Tibial nerve (tissue), 4 donors: ENCODE results near the gene SPTBN5.

ENCODE experiments used
- CTCF ChIP-seq, 5 experiments: fragments of 200-600 bp in 3 of 5; fragments of 450-650 bp in 2 of 5; sonication (generic) in 3 of 5; IDR thresholded peaks; one replicate each; pipeline ENCODE4 v1.5.1; 2016 to 2019; ENCODE audit warnings: antibody characterized with exemption in 5 of 5, mild to moderate bottlenecking in 3 of 5, moderate library complexity in 2 of 5
- EP300 ChIP-seq, 2 donors: sonication (generic); formaldehyde crosslinking; IDR thresholded peaks; one replicate each; pipeline ENCODE4 v1.6.1; 2017; ENCODE audit warnings: antibody characterized with exemption in 2 of 2, mild to moderate bottlenecking in 1 of 2
- POLR2A ChIP-seq, 2 donors: fragments of 450-650 bp; IDR thresholded peaks; one replicate each; pipeline ENCODE4 v1.6.1; 2017; ENCODE audit warnings: antibody characterized with exemption in 2 of 2, mild to moderate bottlenecking in 2 of 2, moderate library complexity in 2 of 2

GRCh38 chr15:41926185-41927056 is 32.6 kb upstream of the SPTBN5 start:
- TF ChIP-seq CTCF (IDR thresholded peaks at IDR 0.05) (no peak), POLR2A (IDR thresholded peaks at IDR 0.05) (no peak), EP300 (IDR thresholded peaks at IDR 0.05) (no peak)
